Fibroblast of lung (primary cell): Measurements from ENCODE around the gene IDUA.

Source experiments
- CTCF ChIP-seq, 2 donors: IDR thresholded peaks in 1 of 2; conservative IDR thresholded peaks in 1 of 2; 1 replicate in 1 of 2; 2 replicates in 1 of 2; pipeline ENCODE4 v1.5.1; 2011 to 2012; ENCODE audit warnings: low read length in 2 of 2, control low read depth in 1 of 2, inconsistent platforms in 1 of 2, low read depth in 1 of 2, mild to moderate bottlenecking in 1 of 2
- EZH2 ChIP-seq: IDR thresholded peaks from 2 replicates; pipeline ENCODE4 v1.5.1; 2012; ENCODE audit warnings: low read length, control low read depth, mild to moderate bottlenecking; ENCODE audit errors: missing control alignments

GRCh38 chr4:987624-988513 is 1.0 kb downstream of the IDUA start:
- TF ChIP-seq CTCF (conservative IDR thresholded peaks at IDR 0.05 in 1 of 2, IDR thresholded peaks at IDR 0.05 in 1 of 2; ENCODE audit: low read depth in 1 of 2, low read length in 2 of 2) (no peak), EZH2 (no peak)
